K562 (cell line): Measurements from ENCODE around the gene BEND5. TPM values are rescaled to one million over a fixed set of nuclear protein-coding genes. Genes with fewer than 3 reads are reported as not detected.

Experiments used
- ATAC-seq: fragments of 200-7000 bp; cut with Tn5 transposase; 3 replicates; pipeline ENCODE4 v1.9.1; 2020; ENCODE audit warnings: moderate library complexity
- BruUV-seq: library from RNA; stranded (reverse); fragments of 400-500 nt; replicated peaks from 2 replicates; lab custom pipeline; 2021; lab: Mats Ljungman, UMichigan
- CTCF ChIA-PET: fragments of 300-600 bp; formaldehyde crosslinking; extraction: SDS; loops from one replicate; lab custom pipeline; 2021; ENCODE audit warnings: low intra/inter-chr PET ratio; lab: Yijun Ruan, JAX
- POLR2A ChIA-PET: fragments of 300-600, 350-650 bp; sonication (Branson Sonifier 250); formaldehyde crosslinking; extraction: SDS; loops from one replicate; lab custom pipeline; 2021; ENCODE audit warnings: antibody characterized with exemption, inconsistent platforms; lab: Yijun Ruan, JAX
- DNase-seq, 4 experiments: peaks; one replicate each; pipeline versions ENCODE4 v3.0.0 to v3.0.0-alpha.2; 2011 to 2018; ENCODE audit warnings: low spot score in 3 of 4, mixed read lengths in 3 of 4; ENCODE audit errors: extremely low read depth in 1 of 4
- FAIRE-seq: peaks from 2 replicates; lab custom pipeline; 2011; peaks lifted over from hg19 to GRCh38; lab: Jason Lieb, UNC
- H2AFZ ChIP-seq: 2 replicates; pipeline ENCODE4 v1.6.0; 2011; ENCODE audit warnings: low read depth, low read length, control low read depth, inconsistent platforms
- H3K27ac ChIP-seq: fragments of 200-600 bp; 3 replicates; pipeline ENCODE4 v1.8.0; 2011; ENCODE audit warnings: low read depth, mild to moderate bottlenecking, control low read depth, inconsistent platforms, low read length, moderate library complexity, mixed read lengths; ENCODE audit errors: extremely low read depth
- H3K27me3 ChIP-seq, 2 experiments: fragments of 300-600 bp in 1 of 2; 2 replicates in 1 of 2; 3 replicates in 1 of 2; pipeline versions ENCODE4 v1.6.0 to v1.8.0; 2011; ENCODE audit warnings: inconsistent platforms in 2 of 2, low read length in 2 of 2, mild to moderate bottlenecking in 1 of 2, mixed read lengths in 1 of 2, moderate library complexity in 1 of 2; ENCODE audit not compliant: control insufficient read depth in 2 of 2, insufficient read depth in 2 of 2
- H3K36me3 ChIP-seq: fragments of 300-600 bp; 3 replicates; pipeline ENCODE4 v1.8.0; 2011; ENCODE audit warnings: mild to moderate bottlenecking, low read length, inconsistent platforms; ENCODE audit not compliant: control insufficient read depth, insufficient read depth
- H3K4me1 ChIP-seq, 2 experiments: fragments of 200-600 bp in 1 of 2; replicated peaks in 1 of 2; 2 replicates in 1 of 2; 3 replicates in 1 of 2; pipeline versions ENCODE4 v1.5.1 to v1.8.0; 2011; ENCODE audit warnings: inconsistent platforms in 2 of 2, low read length in 2 of 2, mild to moderate bottlenecking in 1 of 2, mixed read lengths in 1 of 2, moderate library complexity in 1 of 2; ENCODE audit not compliant: control insufficient read depth in 2 of 2, insufficient read depth in 2 of 2
- H3K4me2 ChIP-seq: 2 replicates; pipeline ENCODE4 v1.6.1; 2011; ENCODE audit warnings: low read length, control low read depth, inconsistent platforms, mixed read lengths; ENCODE audit not compliant: insufficient read depth
- H3K4me3 ChIP-seq: fragments of 200-600 bp; sonication (generic), shearing (Covaris generic); 2 replicates; pipeline ENCODE4 v1.5.1; 2016; ENCODE audit warnings: control low read depth, inconsistent platforms
- H3K79me2 ChIP-seq: fragments of 200-600 bp; 3 replicates; pipeline ENCODE4 v1.8.0; 2011; ENCODE audit warnings: low read length, inconsistent platforms; ENCODE audit not compliant: control insufficient read depth, insufficient read depth
- H3K9ac ChIP-seq, 2 experiments: 2 replicates each; pipeline versions ENCODE4 v1.6.0 to v1.6.1; 2011; ENCODE audit warnings: low read depth in 2 of 2, low read length in 2 of 2, control low read depth in 1 of 2, inconsistent platforms in 1 of 2, mild to moderate bottlenecking in 1 of 2, mixed read lengths in 1 of 2; ENCODE audit not compliant: insufficient read depth in 1 of 2
- H3K9me1 ChIP-seq: one replicate; pipeline ENCODE4 v1.6.0; 2011; ENCODE audit warnings: inconsistent platforms, mild to moderate bottlenecking, low read length, moderate library complexity; ENCODE audit not compliant: control insufficient read depth, insufficient read depth
- H3K9me3 ChIP-seq: replicated peaks from 2 replicates; pipeline ENCODE4 v1.5.1; 2011; ENCODE audit warnings: low read depth, low read length, inconsistent platforms; ENCODE audit not compliant: control insufficient read depth, insufficient read depth
- H4K20me1 ChIP-seq: replicated peaks from 2 replicates; pipeline ENCODE4 v1.6.1; 2011; ENCODE audit warnings: low read length, inconsistent platforms, mixed read lengths; ENCODE audit not compliant: control insufficient read depth, insufficient read depth
- BCLAF1 ChIP-seq, 2 experiments: fragments of 450-650 bp in 1 of 2; IDR thresholded peaks; 2 replicates each; pipeline ENCODE4 v1.6.1; 2011 to 2017; ENCODE audit warnings: low read depth in 2 of 2, antibody characterized with exemption in 1 of 2, borderline replicate concordance in 1 of 2, low read length in 1 of 2, mild to moderate bottlenecking in 1 of 2, mixed read lengths in 1 of 2; ENCODE audit not compliant: control insufficient read depth in 1 of 2
- BHLHE40 ChIP-seq: IDR thresholded peaks from 2 replicates; pipeline ENCODE4 v1.6.1; 2011; ENCODE audit warnings: low read length, improper control_type of control experiment
- PHB2 ChIP-seq: fragments of 450-650 bp; IDR thresholded peaks from 2 replicates; pipeline ENCODE4 v1.6.1; 2017; ENCODE audit warnings: low read depth
- RUNX1 ChIP-seq: sonication (generic); IDR thresholded peaks from 2 replicates; pipeline ENCODE4 v1.6.1; 2016; ENCODE audit warnings: antibody characterized with exemption, low read depth
- TAF7 ChIP-seq: fragments of 450-650 bp; IDR thresholded peaks from 2 replicates; pipeline ENCODE4 v1.6.1; 2016; ENCODE audit warnings: missing genetic modification characterization, missing compliant biosample characterization
- whole genome bisulfite sequencing: fragments of 100-300 bp; shearing (Covaris generic); methylation state at CpG from one replicate; pipeline ENCODE4 v1.1.6; 2016; ENCODE audit warnings: low coverage, mixed read lengths; ENCODE audit not compliant: insufficient coverage; ENCODE audit errors: missing lambda C conversion rate; 5-methylcytosine and 5-hydroxymethylcytosine counted together
- in situ Hi-C: fragments of 300-500 bp; cut with MboI; formaldehyde crosslinking; loops from 4 replicates; pipeline ENCODE4 v1.15.0; 2018; ENCODE audit warnings: inconsistent platforms, mixed read lengths
- intact Hi-C: fragments of 100-400 bp; cut with micrococcal nuclease; formaldehyde crosslinking; loops from 2 replicates; pipeline ENCODE4 v1.14.2; 2022
- polyA plus RNA-seq, 8 experiments: library from polyadenylated mRNA; depleted of rRNA in 4 of 8; stranded (reverse) in 5 of 8; unstranded in 3 of 8; fragments of >200 nt; fragmentation: Nextera tagmentation in 2 of 8; fragmentation: Illumina TruSeq in 1 of 8; extraction: Ambion mirVana in 2 of 8; extraction: Trizol in 1 of 8; gene quantifications; 2 replicates each; pipeline versions ENCODE4 v1.2.1 to v1.2.3, GENCODE V29; 2011 to 2014; ENCODE audit warnings: inconsistent platforms in 1 of 8, missing spikeins in 1 of 8
- total RNA-seq, 7 experiments: library from RNA; depleted of rRNA in 6 of 7; stranded (reverse); fragments of >200 nt in 6 of 7; fragmentation: Illumina TruSeq in 2 of 7; extraction: Trizol in 2 of 7; gene quantifications; 2 replicates each; pipeline versions ENCODE4 v1.2.1 to v1.2.3, GENCODE V29; 2011 to 2021; ENCODE audit warnings: low replicate concordance in 1 of 7
- TF ChIP-seq, protein P1 (sequence below): fragments of 250-450 bp; sonication (Bioruptor Pico); IDR thresholded peaks from 2 replicates; pipeline ENCODE4 v1.8.0; 2021; ENCODE audit warnings: moderate library complexity, mild to moderate bottlenecking, inconsistent platforms

Gene BEND5
- total and polyA plus RNA-seq, 9 of the 15 experiments (the other 6 are each of a cell fraction or from before 2014, with no cell fraction given) = not detected

DNA sequence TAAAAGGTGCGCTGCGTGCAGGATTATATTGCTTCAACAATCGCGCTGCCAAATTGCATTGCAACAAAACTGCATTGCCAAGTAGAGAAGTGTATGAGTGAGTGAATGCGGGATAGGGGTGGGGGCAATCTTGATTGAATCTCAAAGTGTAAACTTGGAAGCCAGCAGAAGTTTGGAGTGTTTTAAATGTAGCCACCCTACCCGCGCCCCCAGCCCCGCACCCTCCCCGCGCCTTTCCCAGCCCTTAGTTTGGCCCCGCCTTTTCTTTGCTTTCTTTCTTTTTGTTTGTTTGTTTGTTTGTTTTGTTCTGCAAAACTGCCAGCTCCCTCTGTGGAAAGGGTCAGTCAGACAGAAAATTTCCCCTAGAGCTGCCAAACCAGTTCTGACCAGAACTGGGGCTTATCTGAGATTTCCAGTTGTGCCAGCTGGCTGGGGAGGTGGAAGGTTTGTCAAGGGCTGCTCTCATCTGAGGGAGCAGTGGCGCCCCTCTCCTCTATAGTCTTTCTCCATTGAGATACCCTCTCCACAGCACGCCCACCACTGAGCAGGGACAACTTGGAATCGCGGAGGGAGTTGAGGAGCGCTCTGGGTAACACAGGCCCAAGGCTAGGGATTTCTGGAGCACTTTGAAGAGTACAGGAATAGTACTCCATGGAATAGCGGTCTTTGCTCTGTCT, 666 bp upstream of the BEND5 start:
- in situ Hi-C loops = no loop called here
- H3K9ac ChIP-seq = no peak overlapping the region
- no peak overlapping the region for H3K4me3 ChIP-seq
- ChIA-PET POLR2A (no interaction called here), CTCF (no interaction called here)
- no peak for FAIRE-seq
- no peaks in the 10 kb centered on the region for H3K9me3 ChIP-seq
- H3K4me1 ChIP-seq = no peaks in the 10 kb centered on the region
- no TSS peak for BruUV-seq
- 3% methylated on average over 17 of the region's 17 CpGs for WGBS
- TF ChIP-seq BHLHE40 (no peak), TAF7 (no peak), PHB2 (no peak), RUNX1 (no peak), BCLAF1 (IDR thresholded peaks at IDR 0.05; ENCODE audit: borderline replicate concordance in 1 of 2, control insufficient read depth in 1 of 2, low read depth in 2 of 2, low read length in 1 of 2) (no peak)
- TF ChIP-seq, protein P1, sequence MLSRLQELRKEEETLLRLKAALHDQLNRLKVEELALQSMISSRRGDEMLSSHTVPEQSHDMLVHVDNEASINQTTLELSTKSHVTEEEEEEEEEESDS = no peak
- no peaks in the 10 kb centered on the region for H3K9me1 ChIP-seq
- no peak for ATAC-seq
- no peaks in the 10 kb centered on the region for H4K20me1 ChIP-seq
- no peak overlapping the region for H3K4me2 ChIP-seq
- no peak overlapping the region for H3K27ac ChIP-seq
- DNase-seq = no peak
- no peaks in the 10 kb centered on the region for H3K36me3 ChIP-seq
- intact Hi-C loops = no loop called here
- no peaks in the 10 kb centered on the region for H3K79me2 ChIP-seq
- H2AFZ ChIP-seq = no peak overlapping the region
- H3K27me3 ChIP-seq = no peaks in the 10 kb centered on the region
